ENCODE measurements around the gene SF1. TPM values are rescaled to one million over a fixed set of nuclear protein-coding genes. Genes with fewer than 3 reads are reported as not detected.

The SF1 gene
- total and polyA plus RNA-seq, 2 of the 4 experiments (the other 2 are of a cell fraction): 56.8 to 88.0 TPM

DNA sequence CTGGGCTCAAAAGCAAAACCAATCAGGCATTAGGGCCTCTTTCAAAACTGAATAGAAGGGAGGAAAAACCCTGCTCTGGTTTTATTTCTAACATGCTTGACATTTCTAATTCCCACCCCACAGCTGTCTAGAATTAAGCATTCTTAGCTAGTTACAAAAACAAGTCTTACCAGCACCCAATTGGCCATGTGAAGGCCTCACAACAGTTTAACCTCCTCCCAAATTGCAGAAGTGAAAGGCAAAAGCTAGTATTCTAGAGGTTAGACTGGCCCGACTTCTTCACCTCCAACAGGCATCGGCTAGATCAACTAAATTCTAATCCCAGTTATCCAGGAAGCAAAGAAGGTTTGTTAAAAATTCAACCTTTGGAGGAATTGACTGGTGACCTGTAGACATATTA, 6.5 kb downstream of the SF1 start:
- BruUV-seq (replicated peaks): no TSS peak

More for the DNA sequence above, 6.5 kb downstream of the SF1 start:
- H2BK120ac ChIP-seq (ENCODE audit: low read depth, low read length): no peak overlapping the region
- no peak overlapping the region for H3K9ac ChIP-seq (ENCODE audit: low read depth, low read length)
- H3K14ac ChIP-seq (replicated peaks; ENCODE audit: low read depth, low read length): no peak overlapping the region
- H3K9me3 ChIP-seq (ENCODE audit: control insufficient read depth, insufficient read depth, low read length): no peaks in the 10 kb centered on the region
- H2AK5ac ChIP-seq (ENCODE audit: low read depth, low read length): no peak overlapping the region
- no peak for ATAC-seq (ENCODE audit: low read depth)
- H3K4me1 ChIP-seq (ENCODE audit: control insufficient read depth, insufficient read depth, low read length): peaks cover 1% of the 10 kb centered on the region
- H3K36me3 ChIP-seq (ENCODE audit: control insufficient read depth, insufficient read depth, low read length): peaks cover 80% of the 10 kb centered on the region
- no peak overlapping the region for H3K18ac ChIP-seq (ENCODE audit: low read depth, low read length)
- H3K4me3 ChIP-seq (ENCODE audit: insufficient read depth, low read depth, low read length): no peak overlapping the region
- no peak for DNase-seq
- no peak overlapping the region for H3K4me2 ChIP-seq (ENCODE audit: low read depth, low read length)
- no peak overlapping the region for H2BK15ac ChIP-seq (ENCODE audit: low read depth, low read length)
- in situ Hi-C loops (cut with MboI; ENCODE audit: low sequenced_read_pairs) (no loop called here), dilution Hi-C loops (cut with HindIII; ENCODE audit: low sequenced_read_pairs, unreplicated experiment) (no loop called here), intact Hi-C loops (cut with micrococcal nuclease) (no loop called here)
- no peak for TF ChIP-seq MAFK (IDR thresholded peaks at IDR 0.05; ENCODE audit: low read depth, low read length)
- TF ChIP-seq RAD21 (IDR thresholded peaks at IDR 0.05; ENCODE audit: low read length): no peak
- no peak for TF ChIP-seq CHD1 (IDR thresholded peaks at IDR 0.05; ENCODE audit: low read depth, low read length)
- TF ChIP-seq, protein P1, sequence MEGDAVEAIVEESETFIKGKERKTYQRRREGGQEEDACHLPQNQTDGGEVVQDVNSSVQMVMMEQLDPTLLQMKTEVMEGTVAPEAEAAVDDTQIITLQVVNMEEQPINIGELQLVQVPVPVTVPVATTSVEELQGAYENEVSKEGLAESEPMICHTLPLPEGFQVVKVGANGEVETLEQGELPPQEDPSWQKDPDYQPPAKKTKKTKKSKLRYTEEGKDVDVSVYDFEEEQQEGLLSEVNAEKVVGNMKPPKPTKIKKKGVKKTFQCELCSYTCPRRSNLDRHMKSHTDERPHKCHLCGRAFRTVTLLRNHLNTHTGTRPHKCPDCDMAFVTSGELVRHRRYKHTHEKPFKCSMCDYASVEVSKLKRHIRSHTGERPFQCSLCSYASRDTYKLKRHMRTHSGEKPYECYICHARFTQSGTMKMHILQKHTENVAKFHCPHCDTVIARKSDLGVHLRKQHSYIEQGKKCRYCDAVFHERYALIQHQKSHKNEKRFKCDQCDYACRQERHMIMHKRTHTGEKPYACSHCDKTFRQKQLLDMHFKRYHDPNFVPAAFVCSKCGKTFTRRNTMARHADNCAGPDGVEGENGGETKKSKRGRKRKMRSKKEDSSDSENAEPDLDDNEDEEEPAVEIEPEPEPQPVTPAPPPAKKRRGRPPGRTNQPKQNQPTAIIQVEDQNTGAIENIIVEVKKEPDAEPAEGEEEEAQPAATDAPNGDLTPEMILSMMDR (conservative IDR thresholded peaks at IDR 0.05; ENCODE audit: low read depth, low read length): no peak
- TF ChIP-seq FOS (IDR thresholded peaks at IDR 0.05; ENCODE audit: low read depth, low read length): no peak
- no peak for TF ChIP-seq RFX5 (IDR thresholded peaks at IDR 0.05; ENCODE audit: low read depth, low read length)
- TF ChIP-seq, protein P2, sequence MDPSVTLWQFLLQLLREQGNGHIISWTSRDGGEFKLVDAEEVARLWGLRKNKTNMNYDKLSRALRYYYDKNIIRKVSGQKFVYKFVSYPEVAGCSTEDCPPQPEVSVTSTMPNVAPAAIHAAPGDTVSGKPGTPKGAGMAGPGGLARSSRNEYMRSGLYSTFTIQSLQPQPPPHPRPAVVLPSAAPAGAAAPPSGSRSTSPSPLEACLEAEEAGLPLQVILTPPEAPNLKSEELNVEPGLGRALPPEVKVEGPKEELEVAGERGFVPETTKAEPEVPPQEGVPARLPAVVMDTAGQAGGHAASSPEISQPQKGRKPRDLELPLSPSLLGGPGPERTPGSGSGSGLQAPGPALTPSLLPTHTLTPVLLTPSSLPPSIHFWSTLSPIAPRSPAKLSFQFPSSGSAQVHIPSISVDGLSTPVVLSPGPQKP (IDR thresholded peaks at IDR 0.05; ENCODE audit: borderline replicate concordance, low read depth, low read length): no peak
- no peak for TF ChIP-seq SMC3 (IDR thresholded peaks at IDR 0.05; ENCODE audit: low read depth, low read length)
- no peak for TF ChIP-seq RCOR1 (IDR thresholded peaks at IDR 0.05; ENCODE audit: insufficient replicate concordance, low read length)
- no peak for TF ChIP-seq MAZ (IDR thresholded peaks at IDR 0.05; ENCODE audit: borderline replicate concordance, low read depth, low read length)
- TF ChIP-seq, protein P3, sequence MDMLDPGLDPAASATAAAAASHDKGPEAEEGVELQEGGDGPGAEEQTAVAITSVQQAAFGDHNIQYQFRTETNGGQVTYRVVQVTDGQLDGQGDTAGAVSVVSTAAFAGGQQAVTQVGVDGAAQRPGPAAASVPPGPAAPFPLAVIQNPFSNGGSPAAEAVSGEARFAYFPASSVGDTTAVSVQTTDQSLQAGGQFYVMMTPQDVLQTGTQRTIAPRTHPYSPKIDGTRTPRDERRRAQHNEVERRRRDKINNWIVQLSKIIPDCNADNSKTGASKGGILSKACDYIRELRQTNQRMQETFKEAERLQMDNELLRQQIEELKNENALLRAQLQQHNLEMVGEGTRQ (IDR thresholded peaks at IDR 0.05; ENCODE audit: low read depth, low read length): no peak
- no peak for TF ChIP-seq MXI1 (IDR thresholded peaks at IDR 0.05; ENCODE audit: borderline replicate concordance, low read depth, low read length)
- no peak for TF ChIP-seq NFE2L2 (IDR thresholded peaks at IDR 0.05; ENCODE audit: low read depth, low read length)
- TF ChIP-seq CEBPB (IDR thresholded peaks at IDR 0.05; ENCODE audit: low read depth, low read length): no peak
- no peak for TF ChIP-seq POLR2A (IDR thresholded peaks at IDR 0.05; ENCODE audit: low read depth, low read length)
- no peak for TF ChIP-seq BHLHE40 (IDR thresholded peaks at IDR 0.05; ENCODE audit: low read depth, low read length)
- no peak overlapping the region for H3K4ac ChIP-seq (ENCODE audit: low read depth, low read length)
- H2AFZ ChIP-seq (replicated peaks; ENCODE audit: low read length, poor library complexity): no peak overlapping the region
- H3K79me1 ChIP-seq (ENCODE audit: low read depth in 1 of 2, low read length in 2 of 2): peaks cover 51 to 89% of the 10 kb centered on the region in 2 experiments
- CTCF ChIA-PET: no interaction called here
- no peak overlapping the region for H4K91ac ChIP-seq (ENCODE audit: insufficient read depth, low read depth, low read length)
- H3K23ac ChIP-seq (ENCODE audit: low read depth, low read length): no peak overlapping the region
- POLR2A ChIA-PET (ENCODE audit: unreplicated experiment): no interaction called here
- no peaks in the 10 kb centered on the region for H3K27me3 ChIP-seq (ENCODE audit: control insufficient read depth, insufficient read depth, low read length)
- H4K5ac ChIP-seq (ENCODE audit: low read depth, low read length): no peak overlapping the region
- H2BK20ac ChIP-seq (ENCODE audit: low read depth, low read length): no peak overlapping the region
- H3K27ac ChIP-seq (ENCODE audit: insufficient read depth, low read length): no peak overlapping the region
- H4K20me1 ChIP-seq (ENCODE audit: insufficient read depth, low read length): peaks cover 91% of the 10 kb centered on the region
- H4K8ac ChIP-seq (ENCODE audit: low read depth in 2 of 2, low read length in 2 of 2): no peak overlapping the region
- H3K9me1 ChIP-seq (ENCODE audit: insufficient read depth, low read length): no peaks in the 10 kb centered on the region; the same call in 1 of the 2 replicates
- no peak overlapping the region for H2AK9ac ChIP-seq (replicated peaks; ENCODE audit: low read depth, low read length, poor library complexity)
- H3K56ac ChIP-seq (ENCODE audit: extremely low read depth, insufficient read depth, low read length): no peak overlapping the region
- no CpG with 5 or more reads among the region's 2 CpGs for WGBS, 2 experiments (ENCODE audit: extremely low coverage in 2 of 2, insufficient read length in 1 of 2)
- H2BK5ac ChIP-seq (ENCODE audit: low read depth, low read length, poor library complexity, severe bottlenecking): no peak overlapping the region
